ENCODE results near the gene DNMT1.
"Not testable (repeated sequence)": the region's sequence is repeated elsewhere in the genome, so short reads cannot be mapped to it uniquely, and the experiment has no call there.

Gene DNMT1

DNA sequence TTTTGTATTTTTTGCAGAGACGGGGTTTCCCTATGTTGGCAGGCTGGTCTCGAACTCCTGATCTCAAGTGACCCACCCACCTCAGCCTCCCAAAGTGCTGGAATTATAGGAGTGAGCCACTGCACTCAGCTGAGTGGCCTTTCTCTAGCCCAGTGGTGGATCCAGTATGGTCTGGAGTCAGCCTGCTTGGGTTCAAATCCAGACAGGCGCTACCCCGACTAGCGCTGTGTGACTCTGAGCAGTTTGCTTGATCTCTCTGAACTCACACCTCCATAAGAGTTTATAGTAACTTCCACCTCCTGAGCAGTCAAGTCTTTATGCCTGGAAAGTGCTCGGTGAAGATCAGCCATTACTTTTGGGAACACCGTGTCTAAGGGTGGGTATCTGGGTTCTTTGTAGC, 25.9 kb upstream of the DNMT1 start:
- no peak for DNase-seq

DNA sequence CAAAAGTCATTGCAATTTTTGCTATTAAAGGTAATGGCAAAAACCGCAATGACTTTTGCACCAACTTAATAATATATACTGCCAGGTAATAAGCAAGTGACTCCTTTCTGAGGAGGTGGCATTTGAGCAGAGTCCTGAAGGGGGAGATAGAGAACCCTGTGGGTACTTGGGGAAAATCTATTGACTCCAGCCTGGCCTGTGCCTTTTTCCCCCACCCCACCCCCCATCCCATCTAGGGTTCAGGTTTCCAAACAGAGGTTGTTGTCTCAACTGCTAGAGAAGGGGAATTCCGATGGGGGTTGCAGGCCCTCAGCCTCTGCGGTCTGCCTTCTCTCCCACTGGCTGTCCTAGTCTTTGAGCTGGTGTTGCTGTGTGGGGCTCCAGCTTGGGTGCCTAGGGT, 24.9 kb upstream of the DNMT1 start:
- peak; percentile 33 for DNase-seq

DNA sequence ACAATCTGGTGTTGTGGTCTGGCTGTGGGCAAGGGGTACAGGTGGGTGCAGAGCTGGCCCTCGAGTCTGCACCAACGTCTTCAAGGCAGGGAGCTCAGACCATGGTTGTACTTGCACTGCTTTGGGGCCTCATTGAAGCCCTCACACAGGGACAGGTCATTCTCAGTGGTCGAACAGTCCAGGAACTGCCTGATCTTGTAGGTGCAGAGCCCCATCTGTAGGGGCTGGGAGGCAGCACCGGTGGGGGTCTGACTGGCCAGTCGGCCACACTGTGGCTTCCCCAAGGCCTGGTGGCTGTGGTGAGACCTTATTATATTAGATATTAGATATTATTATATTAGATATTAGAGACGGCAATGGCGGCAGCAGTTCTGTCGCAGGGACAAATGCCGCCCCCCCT, 22.3 kb upstream of the DNMT1 start:
- no peak for DNase-seq

DNA sequence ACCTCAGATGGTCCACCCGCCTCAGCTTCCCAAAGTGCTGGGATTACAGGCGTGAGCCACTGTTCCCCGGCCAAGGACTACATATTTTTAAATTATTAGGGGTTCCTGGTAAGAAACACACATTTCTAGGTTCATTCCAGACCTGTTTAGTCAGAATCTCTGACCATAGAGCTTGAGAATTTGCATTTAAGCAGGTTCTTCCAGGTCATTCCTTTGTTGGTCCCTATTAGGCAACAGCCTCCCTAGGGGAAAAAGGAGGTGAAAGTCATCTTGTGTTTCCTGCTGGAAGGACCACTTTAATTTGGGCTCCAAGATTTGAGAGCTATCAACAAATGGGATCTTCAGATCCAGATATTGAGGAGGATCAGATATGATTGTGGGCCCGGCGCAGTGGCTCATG, 20.0 kb upstream of the DNMT1 start:
- no peak for DNase-seq

DNA sequence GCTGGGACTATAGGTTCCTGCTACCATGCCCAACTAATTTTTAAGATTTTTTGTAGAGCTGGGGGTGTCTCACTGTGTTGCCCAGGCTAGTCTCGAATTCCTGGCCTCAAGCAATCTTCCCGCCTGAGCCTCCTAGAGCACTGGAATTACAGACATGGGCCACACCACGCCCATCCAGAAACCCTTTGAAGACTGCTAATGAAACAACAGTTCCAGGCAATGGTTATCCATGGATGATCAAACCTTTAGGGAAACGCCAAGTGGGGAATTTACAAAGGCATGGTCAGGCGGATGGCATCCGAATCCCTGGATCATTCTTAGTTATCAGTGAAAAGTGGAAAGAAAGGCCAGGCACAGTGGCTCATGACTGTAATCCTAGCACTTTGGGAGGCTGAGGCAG, 16.9 kb upstream of the DNMT1 start:
- no peak for DNase-seq

DNA sequence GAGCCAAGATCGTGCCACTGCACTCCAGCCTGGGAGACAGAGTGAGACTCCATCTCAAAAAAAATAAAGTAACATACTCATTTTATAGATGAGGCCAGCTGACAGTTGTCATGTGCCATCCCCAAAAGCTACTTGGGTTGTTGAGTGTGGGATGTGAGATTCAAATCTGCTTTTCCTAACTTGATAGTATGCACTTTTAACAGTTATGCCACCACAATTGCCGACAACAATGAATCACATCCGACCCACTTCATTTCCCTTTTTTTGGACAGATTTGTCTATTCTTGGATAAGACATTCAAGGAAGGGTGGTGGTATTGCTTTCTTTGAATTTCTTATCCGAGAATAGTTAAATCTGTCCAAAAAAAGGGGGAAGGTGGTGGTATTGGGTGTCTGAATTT, 16.3 kb upstream of the DNMT1 start:
- no peak for DNase-seq

DNA sequence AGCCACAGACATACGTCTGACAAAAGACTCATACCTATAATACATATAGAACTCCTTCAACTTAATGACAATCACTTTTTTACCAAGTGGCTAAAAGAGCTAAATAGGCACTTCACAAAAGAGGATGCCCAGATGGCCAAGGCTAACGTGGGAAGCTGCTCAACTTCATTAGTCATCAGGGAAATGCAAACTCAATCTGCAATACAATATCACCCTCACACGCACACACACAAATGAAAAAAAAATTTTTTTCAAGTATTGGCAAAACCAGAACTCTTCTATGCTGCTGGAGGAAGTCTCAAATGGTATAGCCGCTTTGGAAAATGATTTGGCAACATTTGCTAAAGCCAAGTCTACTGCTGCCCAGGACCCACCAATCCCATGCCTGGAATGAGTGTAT, 14.6 kb upstream of the DNMT1 start:
- no peak for DNase-seq

DNA sequence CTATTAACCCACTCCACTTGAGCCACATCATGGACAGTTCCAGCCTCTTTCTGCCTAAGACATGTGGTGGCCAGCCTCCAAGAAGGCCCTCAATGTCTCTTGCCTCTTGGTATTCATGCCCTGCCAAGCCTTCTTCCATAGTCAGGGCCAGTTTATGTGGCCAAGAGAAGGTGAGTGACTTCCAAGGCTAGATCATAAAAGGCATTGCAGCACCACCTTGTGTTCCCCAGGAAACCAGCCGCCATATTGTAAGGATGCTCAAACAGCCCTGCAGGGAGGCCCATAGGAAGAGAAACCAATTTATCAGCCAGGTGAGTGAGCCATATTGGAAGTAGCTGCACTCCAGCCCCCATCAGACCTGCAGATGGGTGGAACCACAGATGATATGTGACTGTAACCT, 12.3 kb upstream of the DNMT1 start:
- no peak for DNase-seq

DNA sequence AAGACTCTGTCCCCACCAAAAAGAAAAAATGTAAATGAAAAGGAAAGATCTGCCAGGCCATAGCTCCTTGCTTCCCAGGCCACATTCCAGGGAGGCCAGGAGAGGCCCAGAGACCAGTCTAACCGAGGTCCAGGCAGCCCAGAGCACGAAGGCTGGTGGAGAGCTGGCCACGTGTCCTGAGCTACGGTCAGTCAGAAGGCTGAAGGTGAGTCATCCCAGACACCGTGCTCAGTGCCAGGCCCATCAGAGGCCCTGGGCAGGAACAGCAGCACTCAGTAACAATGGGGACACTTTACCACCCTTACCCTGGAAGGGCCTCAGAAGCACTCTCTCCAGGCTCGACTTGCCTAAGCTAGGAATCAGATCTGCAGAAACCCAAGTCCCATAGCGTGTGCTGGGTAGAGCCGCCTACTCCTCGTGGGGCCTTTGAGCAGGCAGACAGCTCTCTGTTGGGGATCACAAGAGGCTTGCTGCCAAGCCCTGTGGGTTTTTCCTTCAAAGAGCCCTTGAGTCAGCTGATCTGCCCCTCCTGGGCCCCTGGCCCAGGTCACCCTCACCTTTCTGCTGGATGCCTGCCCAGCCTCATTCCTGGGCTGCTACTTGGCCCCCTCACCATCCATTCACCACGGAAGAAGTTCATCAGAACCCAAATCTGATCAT, 11.6 kb upstream of the DNMT1 start:
- DNase-seq: no peak

DNA sequence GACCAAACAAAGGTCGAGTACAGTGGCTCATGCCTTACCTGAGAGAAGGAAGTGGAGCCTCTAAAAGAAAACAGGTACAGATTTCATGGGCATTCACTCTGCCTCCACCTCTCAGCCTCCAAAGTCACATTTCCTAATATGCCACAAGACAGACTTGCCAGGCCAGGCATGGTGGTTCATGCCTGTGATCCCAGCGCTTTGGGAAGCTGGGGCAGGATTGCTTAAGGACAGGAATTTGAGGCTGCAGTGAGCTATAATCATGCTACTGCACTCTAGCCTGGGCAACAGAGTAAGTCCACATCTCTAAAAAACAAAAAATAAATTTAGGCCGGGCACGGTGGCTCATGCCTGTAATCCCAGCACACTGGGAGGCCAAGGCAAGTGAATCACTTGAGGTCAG, 10.9 kb upstream of the DNMT1 start:
- DNase-seq: no peak

DNA sequence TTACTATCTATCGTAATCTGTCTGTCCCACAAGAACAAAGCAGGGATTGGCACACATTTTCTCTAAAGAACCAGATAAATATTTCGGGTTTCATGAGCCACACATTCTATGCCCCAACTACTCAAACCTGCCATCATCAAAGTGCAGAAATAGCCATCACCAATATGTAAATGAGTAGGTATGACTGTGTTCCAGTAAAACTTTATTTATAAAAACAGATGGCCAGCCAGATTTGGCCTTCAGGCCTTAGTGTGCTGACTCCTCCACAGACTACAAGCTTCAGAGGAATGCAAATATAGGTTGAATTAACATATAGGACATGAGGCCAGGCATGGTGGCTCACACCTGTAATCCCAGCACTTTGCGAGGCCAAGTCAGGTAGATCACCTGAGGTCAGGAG, 8.9 kb upstream of the DNMT1 start:
- DNase-seq: no peak

DNA sequence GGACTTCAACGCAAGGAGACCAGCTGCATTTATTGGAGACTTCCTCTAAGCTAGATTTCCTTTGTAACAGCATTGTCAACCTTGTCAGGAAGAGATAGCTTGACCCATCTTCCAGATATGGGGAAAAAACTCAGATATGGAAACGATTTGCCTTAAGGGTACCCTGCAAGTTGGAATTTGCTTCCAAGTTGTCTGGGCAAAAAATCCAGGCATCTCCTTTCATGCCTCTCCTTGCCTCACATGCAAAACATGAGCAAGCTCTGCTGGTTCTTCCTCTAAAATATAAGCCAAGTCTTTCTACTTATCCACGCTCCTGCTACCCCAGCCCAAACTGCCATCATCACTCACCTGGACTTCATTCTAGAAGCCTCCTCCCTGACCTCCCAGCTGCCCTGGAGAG, 6.4 kb upstream of the DNMT1 start:
- DNase-seq: no peak

DNA sequence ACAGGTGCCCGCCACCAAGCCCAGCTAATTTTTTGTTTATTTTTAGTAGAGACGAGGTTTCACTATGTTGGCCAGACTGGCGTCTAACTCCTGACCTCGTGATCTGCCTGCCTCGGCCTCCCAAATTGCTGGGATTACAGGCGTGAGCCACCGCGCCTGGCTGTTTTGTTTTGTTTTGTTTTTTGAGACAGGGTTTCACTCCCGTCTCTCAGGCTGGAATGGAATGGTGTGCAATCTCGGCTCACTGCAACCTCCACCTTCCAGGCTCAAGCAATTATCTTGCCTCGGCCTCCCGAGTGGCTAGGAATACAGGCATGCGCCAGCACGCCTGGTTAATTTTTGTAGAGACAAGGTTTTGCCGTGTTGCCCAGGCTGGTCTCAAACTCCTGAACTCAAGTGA, 5.3 kb upstream of the DNMT1 start:
- not testable (repeated sequence) for DNase-seq

DNA sequence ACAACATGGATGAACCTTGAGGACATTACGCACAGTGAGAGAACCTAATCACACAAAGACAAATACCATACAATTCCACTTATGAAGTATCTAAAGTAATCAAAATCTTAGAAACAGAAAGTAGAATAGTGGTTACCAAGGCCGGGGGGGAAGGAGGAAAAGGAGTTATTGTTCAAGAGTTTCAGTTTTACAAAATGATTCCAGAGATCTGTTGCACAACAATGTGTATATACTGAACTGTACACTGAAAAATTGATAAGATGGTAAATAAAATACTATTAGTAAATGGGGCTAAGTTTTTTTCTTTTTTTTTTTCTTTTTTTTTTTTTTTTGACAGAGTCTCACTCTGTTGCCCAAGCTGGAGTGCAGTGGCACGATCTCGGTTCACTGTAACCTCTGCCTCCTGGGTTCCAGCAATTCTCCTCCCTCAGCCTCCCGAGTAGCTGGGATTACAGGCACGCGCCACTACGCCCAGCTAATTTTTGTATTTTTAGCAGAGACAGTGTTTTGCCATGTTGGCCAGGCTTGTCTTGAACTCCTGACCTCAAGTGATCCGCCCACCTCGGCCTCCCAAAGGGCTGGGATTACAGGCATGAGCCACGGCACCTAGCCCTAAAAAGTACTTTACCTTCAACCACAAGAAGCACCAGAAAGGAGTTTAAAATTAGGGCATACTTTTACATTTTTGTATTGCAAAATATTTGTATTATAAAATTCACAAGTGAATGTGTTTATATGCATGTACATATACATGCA, 4.3 kb upstream of the DNMT1 start:
- not testable (repeated sequence) for DNase-seq

DNA sequence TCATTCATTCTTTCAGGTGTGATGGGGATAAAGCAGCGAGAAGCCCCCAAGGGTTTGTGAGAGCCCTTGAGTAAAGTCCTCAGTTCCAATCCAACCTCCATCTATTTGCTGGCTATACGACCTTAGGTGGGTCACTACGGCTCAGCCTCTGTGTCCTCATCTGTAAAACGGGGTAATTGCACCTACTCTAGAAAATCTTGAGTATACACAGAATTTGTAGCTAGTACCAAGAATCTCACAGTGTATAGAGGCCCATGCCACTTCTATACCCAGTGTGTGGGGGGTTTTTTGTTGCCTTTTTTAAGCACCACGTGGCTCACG, 406 bp upstream of the DNMT1 start:
- DNase-seq: no peak

DNA sequence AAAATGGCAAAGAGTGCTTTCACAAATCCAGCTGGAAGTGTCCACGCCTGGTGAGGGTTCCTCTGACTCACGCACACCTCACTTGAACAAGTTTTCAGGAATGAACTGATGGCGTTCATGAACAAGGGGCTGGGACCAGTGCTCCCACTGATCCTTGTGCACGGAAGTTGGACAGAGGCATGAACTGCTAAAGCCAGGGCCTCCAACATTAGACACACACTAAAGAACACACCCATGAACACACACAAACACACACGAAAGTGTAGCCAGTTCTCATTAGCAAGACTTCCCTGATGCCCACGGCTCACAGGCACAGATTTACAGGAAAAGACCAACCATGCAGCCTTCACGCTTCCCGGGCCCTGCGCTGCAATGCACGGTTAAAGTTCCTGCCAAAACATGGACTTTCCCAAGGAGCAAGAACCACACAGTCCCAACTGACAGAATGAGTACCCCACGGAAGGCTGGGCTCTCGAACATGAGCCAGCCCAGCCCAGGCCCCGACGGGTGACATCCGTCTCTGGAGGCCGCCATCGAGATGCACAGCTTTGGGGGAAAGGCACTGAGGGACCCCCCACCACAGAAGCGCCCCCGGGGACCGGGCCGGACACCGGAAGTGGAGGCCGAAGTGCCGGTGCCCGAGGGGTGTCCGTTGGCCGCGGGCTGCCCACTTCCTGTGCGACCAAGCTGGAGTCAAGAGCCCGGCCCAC, 808 bp downstream of the DNMT1 start:
- DNase-seq: no peak

DNA sequence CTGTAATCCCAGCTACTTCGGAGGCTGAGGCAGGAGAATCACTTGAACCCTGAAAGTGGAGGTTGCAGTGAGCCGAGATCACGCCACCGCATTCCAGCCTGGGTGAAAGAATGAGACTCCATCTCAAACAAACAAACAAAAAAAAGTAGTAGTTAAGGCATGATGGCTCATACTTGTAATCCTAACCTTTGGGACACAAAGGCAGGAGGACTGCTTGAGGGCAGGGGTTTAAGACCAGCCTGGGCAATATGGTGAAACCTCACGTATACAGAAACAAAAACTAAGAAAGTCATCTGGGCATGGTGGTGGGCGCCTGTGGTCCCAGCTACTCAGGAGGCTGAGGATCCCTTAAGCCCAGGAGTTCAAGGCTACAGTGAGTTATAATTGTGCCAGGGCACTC, 1.8 kb downstream of the DNMT1 start:
- DNase-seq: no peak

DNA sequence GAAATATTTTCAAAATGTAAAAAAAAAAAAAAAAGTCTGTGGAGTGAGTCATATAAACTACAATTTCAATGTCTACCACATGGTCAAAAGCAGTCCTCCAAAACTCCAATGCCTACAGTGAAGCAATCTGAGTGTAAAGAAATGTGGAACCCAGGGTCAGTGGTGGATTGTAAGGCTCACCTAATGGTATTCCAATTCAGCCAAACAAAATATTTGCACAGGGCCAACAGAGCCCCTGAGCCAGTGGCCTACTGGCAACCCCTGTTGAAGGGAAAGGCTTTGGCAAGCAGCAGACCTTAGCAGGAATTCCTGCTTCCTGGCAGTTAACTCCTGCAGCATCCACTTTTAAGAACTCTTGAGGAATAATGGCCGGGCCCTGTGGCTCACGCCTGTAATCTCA, 3.4 kb downstream of the DNMT1 start:
- no peak for DNase-seq

DNA sequence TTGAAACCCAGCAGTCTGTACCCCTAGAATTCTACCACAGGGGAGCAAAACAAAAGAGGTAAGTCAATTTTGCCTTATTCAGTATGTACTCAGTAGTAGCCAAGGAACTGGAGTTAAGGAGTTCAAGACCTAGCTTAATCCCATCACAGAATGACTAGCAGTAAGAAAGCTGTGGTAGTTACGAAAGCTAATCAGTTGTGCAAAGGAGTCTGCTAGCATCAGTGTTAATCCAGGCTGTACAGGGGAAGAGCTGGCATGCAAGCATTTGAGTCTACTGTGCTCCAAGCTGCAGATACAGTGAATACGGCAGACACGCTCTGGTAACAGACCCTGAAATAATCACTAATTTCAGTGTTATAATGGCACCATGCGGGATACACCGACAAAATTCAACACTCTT, 4.7 kb downstream of the DNMT1 start:
- DNase-seq: no peak

DNA sequence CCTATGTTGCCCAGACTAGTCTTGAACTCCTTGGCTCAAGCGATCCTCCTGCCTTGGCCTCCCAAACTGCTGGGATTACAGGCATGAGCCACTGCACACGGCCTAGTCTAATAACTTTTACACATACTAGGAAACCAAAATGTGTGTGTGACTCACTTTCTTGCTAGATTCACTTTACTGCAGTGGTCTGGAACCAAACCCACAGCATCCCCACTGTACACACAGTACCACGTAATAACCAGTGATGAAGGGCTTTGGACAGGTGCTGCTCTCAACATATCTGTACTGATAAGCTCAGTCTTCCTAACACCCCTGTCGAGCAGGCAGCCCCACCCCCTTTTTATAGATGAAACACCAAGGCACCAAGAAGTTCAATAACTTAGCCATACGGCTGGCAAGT, 5.1 kb downstream of the DNMT1 start:
- DNase-seq: no peak

DNA sequence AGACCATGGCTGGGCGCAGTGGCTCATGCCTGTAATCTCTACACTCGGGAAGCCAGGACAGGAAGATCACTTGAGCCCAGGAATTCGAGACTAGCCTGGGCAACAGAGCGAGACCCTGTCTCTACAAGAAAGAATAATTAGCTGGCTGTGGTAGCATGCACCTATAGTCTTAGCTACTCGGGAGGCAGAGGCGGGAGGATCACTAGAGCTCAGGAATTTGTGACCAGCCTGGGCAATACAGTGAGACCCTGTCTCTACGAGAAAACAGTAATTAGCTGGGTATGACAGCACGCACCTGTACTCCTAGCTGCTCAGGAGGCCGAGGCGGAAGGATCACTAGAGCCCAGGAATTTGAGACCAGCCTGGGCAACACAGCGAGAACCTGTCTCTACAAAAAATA, 7.4 kb downstream of the DNMT1 start:
- DNase-seq: no peak

DNA sequence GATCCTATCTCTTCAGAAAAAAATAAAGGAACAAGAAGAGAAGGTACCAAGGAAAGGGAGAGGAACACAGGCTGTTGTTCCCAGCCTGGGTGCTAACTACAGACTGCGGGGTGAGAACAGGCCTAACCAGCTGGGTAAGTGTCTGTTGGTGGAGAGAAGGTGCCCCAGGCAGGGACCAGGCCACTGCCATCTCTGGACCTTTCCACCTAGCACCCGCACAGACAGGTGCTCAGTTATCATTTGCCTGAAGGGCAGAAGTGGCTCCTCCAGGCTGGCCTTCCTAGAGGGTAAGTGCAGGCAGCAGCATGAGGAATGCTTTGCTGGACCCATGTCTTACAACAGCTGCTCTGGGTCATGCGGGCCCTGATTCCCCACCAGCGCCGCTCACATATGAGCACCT, 10.1 kb downstream of the DNMT1 start:
- no peak for DNase-seq

DNA sequence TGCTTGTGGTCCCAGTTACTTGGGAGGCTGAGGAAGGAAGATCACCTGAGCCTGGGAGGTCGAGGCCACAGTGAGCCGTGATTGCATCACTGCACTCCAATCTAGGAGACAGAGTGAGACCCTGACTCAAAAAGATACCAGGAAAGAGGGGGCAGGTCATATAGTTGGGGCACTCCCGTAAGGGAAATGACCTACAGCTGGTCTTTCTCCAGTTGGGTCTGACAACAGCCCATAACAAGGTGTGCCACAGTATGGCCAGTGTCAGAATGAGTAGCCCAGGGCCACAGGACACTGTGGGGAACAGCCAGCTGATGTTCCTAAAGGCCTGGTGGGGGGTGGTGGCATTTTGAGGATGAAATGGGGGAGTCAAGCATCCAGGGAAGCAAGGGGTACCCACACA, 10.8 kb downstream of the DNMT1 start:
- DNase-seq: no peak

DNA sequence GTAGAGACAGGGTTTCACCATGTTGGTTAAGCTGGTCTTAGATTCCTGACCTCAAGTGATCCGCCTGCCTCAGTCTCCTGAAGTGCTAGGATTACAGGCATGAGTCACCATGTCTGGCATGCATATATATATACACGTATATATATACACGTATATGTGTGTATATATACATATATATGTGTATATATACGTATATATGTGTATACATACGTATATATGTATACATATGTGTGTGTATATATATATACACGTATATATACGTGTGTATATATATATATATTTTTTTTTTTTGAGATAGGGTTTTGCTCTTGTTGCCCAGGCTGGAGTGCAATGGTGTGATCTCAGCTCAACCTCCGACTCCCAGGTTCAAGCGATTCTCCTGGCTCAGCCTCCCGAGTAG, 11.9 kb downstream of the DNMT1 start:
- DNase-seq: no peak

DNA sequence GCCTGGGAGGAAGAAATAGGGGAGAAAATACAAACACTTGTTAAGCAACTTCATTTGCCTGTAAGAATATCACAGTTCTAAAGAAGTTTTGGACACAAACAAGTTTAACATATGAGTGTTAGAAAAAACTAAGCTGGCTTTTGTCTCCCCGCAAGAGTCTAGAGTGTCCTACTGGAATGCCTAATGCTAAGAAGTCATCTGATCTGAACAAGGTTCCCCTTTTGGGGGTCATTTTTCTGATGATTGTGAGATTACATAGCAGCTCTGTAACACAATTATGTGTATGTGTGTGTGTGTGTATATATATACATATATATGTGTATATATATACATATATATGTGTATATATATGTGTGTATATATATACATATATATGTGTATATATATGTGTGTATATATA, 12.7 kb downstream of the DNMT1 start:
- DNase-seq: no peak

Measured in activated CD4-positive, alpha-beta T cell treated with anti-CD3 and anti-CD28 coated beads, Interleukin-2, amount 50 U/mL, for 1 hour (primary cell).